ENCODE data around the gene INTS1.

Gene INTS1

DNA sequence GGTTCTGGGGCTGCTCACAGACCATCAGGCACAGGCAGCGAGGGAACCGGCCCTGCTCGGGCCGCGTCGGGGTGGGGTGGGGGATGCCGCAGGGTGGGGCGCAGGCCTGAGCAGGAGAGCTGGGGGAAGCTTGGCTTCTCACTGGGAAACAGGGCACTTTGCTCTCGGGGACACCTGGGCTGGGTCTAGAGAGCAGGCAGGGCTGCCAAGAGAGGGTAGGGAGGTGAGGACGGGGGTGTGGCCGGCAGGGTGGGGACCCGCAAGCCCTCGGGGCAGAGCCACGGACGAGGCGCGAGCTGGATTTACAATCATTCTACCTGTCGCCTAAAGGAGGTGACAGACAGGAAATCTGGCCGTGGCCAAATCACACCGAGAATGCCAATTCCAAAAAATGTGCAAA, 11.1 kb downstream of the INTS1 start:
- Histone ChIP-seq H3K9ac (no peak overlapping the region), H3K79me2 (ENCODE audit: insufficient read depth, low read depth) (no peaks in the 10 kb centered on the region), H3K36me3 (ENCODE audit: insufficient read depth) (no peaks in the 10 kb centered on the region), H3K4me1 (ENCODE audit: low read depth, poor library complexity, severe bottlenecking) (no peaks in the 10 kb centered on the region), H3K27me3 (ENCODE audit: insufficient read depth, low read depth) (no peaks in the 10 kb centered on the region), H2AFZ (ENCODE audit: low read depth) (no peak overlapping the region), H4K20me1 (ENCODE audit: insufficient read depth) (no peaks in the 10 kb centered on the region), H3K27ac (no peak overlapping the region), H3K4me3 (IDR thresholded peaks at IDR 0.05; ENCODE audit: insufficient read depth, low read depth, low read length) (no peak overlapping the region), H3K4me2 (no peak overlapping the region)
- TF ChIP-seq, protein P1, sequence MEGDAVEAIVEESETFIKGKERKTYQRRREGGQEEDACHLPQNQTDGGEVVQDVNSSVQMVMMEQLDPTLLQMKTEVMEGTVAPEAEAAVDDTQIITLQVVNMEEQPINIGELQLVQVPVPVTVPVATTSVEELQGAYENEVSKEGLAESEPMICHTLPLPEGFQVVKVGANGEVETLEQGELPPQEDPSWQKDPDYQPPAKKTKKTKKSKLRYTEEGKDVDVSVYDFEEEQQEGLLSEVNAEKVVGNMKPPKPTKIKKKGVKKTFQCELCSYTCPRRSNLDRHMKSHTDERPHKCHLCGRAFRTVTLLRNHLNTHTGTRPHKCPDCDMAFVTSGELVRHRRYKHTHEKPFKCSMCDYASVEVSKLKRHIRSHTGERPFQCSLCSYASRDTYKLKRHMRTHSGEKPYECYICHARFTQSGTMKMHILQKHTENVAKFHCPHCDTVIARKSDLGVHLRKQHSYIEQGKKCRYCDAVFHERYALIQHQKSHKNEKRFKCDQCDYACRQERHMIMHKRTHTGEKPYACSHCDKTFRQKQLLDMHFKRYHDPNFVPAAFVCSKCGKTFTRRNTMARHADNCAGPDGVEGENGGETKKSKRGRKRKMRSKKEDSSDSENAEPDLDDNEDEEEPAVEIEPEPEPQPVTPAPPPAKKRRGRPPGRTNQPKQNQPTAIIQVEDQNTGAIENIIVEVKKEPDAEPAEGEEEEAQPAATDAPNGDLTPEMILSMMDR (conservative IDR thresholded peaks at IDR 0.05; ENCODE audit: low read depth, low read length): no peak

DNA sequence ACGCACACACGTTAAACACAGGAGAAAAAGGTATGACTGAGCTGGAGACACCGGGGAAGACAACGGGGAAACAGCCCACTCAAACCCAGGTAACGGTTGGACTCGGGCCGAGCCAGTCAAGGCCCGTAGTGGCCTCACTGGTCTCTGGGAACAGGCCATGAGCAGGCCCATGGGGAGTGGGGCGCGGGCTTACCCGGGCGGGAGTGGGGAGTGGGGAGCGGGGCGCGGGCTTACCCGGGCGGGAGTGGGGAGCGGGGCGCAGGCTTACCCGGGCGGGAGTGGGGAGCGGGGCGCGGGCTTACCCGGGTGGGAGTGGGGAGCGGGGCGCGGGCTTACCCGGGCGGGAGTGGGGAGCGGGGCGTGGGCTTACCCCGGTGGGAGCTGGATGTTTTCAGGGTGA, 11.5 kb downstream of the INTS1 start:
- Histone ChIP-seq H3K4me3 (IDR thresholded peaks at IDR 0.05; ENCODE audit: insufficient read depth, low read depth, low read length) (no peak overlapping the region), H3K4me1 (ENCODE audit: low read depth, poor library complexity, severe bottlenecking) (no peaks in the 10 kb centered on the region), H3K27ac (no peak overlapping the region), H2AFZ (ENCODE audit: low read depth) (no peak overlapping the region), H3K79me2 (ENCODE audit: insufficient read depth, low read depth) (no peaks in the 10 kb centered on the region), H3K36me3 (ENCODE audit: insufficient read depth) (no peaks in the 10 kb centered on the region), H4K20me1 (ENCODE audit: insufficient read depth) (no peaks in the 10 kb centered on the region), H3K27me3 (ENCODE audit: insufficient read depth, low read depth) (no peaks in the 10 kb centered on the region), H3K4me2 (no peak overlapping the region), H3K9ac (no peak overlapping the region)
- TF ChIP-seq, protein P1 (conservative IDR thresholded peaks at IDR 0.05; ENCODE audit: low read depth, low read length): no peak

DNA sequence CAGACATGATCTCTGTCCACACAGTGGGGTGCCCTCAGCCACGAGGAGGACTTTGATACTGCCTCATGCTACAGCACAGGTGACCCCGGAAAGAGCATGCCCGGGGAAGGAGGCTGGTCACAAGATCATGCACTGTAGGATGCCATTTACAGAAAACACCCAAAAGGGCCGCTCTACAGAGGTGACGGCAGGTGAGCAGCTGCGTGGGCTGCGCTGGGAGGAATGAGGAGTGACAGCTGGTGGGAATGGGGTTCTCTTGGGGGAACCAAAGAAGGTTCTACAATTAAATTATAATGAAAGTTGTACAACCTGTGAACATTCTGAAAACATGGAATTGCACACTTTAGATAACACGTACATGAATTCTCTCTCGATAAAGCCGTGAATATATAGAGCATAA, 12.0 kb downstream of the INTS1 start:
- TF ChIP-seq, protein P1 (conservative IDR thresholded peaks at IDR 0.05; ENCODE audit: low read depth, low read length): no peak
- no peaks in the 10 kb centered on the region for H4K20me1 ChIP-seq (ENCODE audit: insufficient read depth)
- no peaks in the 10 kb centered on the region for H3K79me2 ChIP-seq (ENCODE audit: insufficient read depth, low read depth)
- no peak overlapping the region for H3K27ac ChIP-seq
- no peak overlapping the region for H3K4me3 ChIP-seq (IDR thresholded peaks at IDR 0.05; ENCODE audit: insufficient read depth, low read depth, low read length)
- H3K36me3 ChIP-seq (ENCODE audit: insufficient read depth): no peaks in the 10 kb centered on the region
- H3K9ac ChIP-seq: no peak overlapping the region
- H3K4me1 ChIP-seq (ENCODE audit: low read depth, poor library complexity, severe bottlenecking): no peaks in the 10 kb centered on the region
- H3K4me2 ChIP-seq: no peak overlapping the region
- no peak overlapping the region for H2AFZ ChIP-seq (ENCODE audit: low read depth)
- no peaks in the 10 kb centered on the region for H3K27me3 ChIP-seq (ENCODE audit: insufficient read depth, low read depth)

DNA sequence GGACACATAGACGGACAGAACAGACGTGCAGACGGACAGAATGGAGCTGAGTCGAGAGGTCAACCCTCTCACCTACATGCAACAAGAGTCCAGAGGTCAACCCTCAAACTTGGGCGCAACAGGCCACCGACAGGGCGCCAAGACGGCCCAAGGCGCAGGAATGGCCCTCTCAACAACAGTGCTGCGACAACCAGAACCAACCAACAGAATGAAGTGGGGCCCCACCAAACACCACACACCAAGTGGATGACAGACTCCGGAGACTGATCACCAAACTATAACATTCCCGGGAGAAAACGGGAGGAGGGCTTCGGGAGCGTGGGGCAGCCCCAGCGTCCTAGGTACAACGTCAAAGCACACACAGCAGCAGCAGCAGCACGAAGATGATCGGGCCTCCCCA, 13.4 kb downstream of the INTS1 start:
- TF ChIP-seq, protein P1 (conservative IDR thresholded peaks at IDR 0.05; ENCODE audit: low read depth, low read length): no peak
- no peaks in the 10 kb centered on the region for H3K36me3 ChIP-seq (ENCODE audit: insufficient read depth)
- H2AFZ ChIP-seq (ENCODE audit: low read depth): no peak overlapping the region
- no peak overlapping the region for H3K9ac ChIP-seq
- no peak overlapping the region for H3K4me3 ChIP-seq (IDR thresholded peaks at IDR 0.05; ENCODE audit: insufficient read depth, low read depth, low read length)
- H4K20me1 ChIP-seq (ENCODE audit: insufficient read depth): no peaks in the 10 kb centered on the region
- H3K79me2 ChIP-seq (ENCODE audit: insufficient read depth, low read depth): no peaks in the 10 kb centered on the region
- H3K27ac ChIP-seq: no peak overlapping the region
- no peak overlapping the region for H3K4me2 ChIP-seq
- H3K27me3 ChIP-seq (ENCODE audit: insufficient read depth, low read depth): no peaks in the 10 kb centered on the region
- no peaks in the 10 kb centered on the region for H3K4me1 ChIP-seq (ENCODE audit: low read depth, poor library complexity, severe bottlenecking)

DNA sequence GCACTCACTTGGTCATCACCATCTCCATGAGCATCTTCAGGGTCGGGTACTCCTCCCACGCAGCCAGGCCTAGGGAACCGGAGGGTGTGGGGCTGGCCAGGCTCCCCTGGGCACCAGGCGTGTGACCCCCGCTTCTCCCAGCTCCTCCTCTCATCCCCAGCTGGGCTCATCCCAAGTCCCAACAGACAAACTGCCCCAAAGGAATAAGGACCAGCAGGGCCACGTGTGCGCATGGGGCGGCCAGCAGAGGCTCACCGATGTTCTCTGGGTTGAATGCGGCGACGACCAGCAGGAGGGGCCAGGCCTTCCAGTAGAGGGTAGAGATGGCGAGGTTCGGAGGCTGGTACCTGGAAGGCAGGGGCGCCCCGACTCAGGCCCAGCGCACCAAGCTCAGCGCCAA, 14.9 kb downstream of the INTS1 start:
- TF ChIP-seq, protein P1 (conservative IDR thresholded peaks at IDR 0.05; ENCODE audit: low read depth, low read length): no peak
- Histone ChIP-seq H3K36me3 (ENCODE audit: insufficient read depth) (no peaks in the 10 kb centered on the region), H3K4me3 (IDR thresholded peaks at IDR 0.05; ENCODE audit: insufficient read depth, low read depth, low read length) (no peak overlapping the region), H4K20me1 (ENCODE audit: insufficient read depth) (no peaks in the 10 kb centered on the region), H3K27ac (no peak overlapping the region), H3K79me2 (ENCODE audit: insufficient read depth, low read depth) (no peaks in the 10 kb centered on the region), H3K27me3 (ENCODE audit: insufficient read depth, low read depth) (no peaks in the 10 kb centered on the region), H3K9ac (no peak overlapping the region), H2AFZ (ENCODE audit: low read depth) (no peak overlapping the region), H3K4me2 (no peak overlapping the region), H3K4me1 (ENCODE audit: low read depth, poor library complexity, severe bottlenecking) (no peaks in the 10 kb centered on the region)
